Gastroesophageal sphincter (tissue), 4 donors: ENCODE data around the gene CTNNA3. TPM values are rescaled to one million over a fixed set of nuclear protein-coding genes. Genes with fewer than 3 reads are reported as not detected.

Experiments
- ATAC-seq: fragments of 150-250 bp; one replicate; pipeline ENCODE4 v1.9.1; 2016; ENCODE audit warnings: mild to moderate bottlenecking, moderate library complexity
- H3K27ac ChIP-seq, 4 donors: fragments of 200-600 bp; sonication (generic) in 3 of 4; 1 replicate in 3 of 4; 2 replicates in 1 of 4; pipeline ENCODE4 v1.5.1; 2016 to 2019
- H3K27me3 ChIP-seq: fragments of 200-600 bp; sonication (generic); one replicate; pipeline ENCODE4 v1.5.1; 2019
- H3K36me3 ChIP-seq, 2 donors: fragments of 200-600 bp; sonication (generic); one replicate each; pipeline ENCODE4 v1.5.1; 2019; ENCODE audit warnings: control low read depth in 1 of 2
- H3K4me1 ChIP-seq, 3 donors: fragments of 200-600 bp; sonication (generic); 1 replicate in 2 of 3; 2 replicates in 1 of 3; pipeline ENCODE4 v1.5.1; 2016 to 2019; ENCODE audit warnings: control low read depth in 2 of 3
- H3K4me3 ChIP-seq, 2 donors: fragments of 200-600 bp; sonication (generic); one replicate each; pipeline ENCODE4 v1.5.1; 2019; ENCODE audit warnings: mild to moderate bottlenecking in 1 of 2, moderate library complexity in 1 of 2
- H3K9me3 ChIP-seq, 3 donors: fragments of 200-600 bp; sonication (generic); one replicate each; pipeline ENCODE4 v1.5.1; 2017 to 2019; ENCODE audit warnings: control low read depth in 2 of 3
- EP300 ChIP-seq: sonication (generic); formaldehyde crosslinking; IDR thresholded peaks from one replicate; pipeline ENCODE4 v1.6.1; 2017; ENCODE audit warnings: antibody characterized with exemption, mild to moderate bottlenecking
- POLR2A ChIP-seq, 2 donors: fragments of 450-650 bp; IDR thresholded peaks; one replicate each; pipeline ENCODE4 v1.6.1; 2017; ENCODE audit warnings: antibody characterized with exemption in 2 of 2, mild to moderate bottlenecking in 2 of 2, moderate library complexity in 1 of 2
- POLR2AphosphoS5 ChIP-seq: sonication (generic); formaldehyde crosslinking; IDR thresholded peaks from one replicate; pipeline ENCODE4 v1.6.1; 2017; ENCODE audit warnings: antibody characterized with exemption
- WGBS, 2 donors: methylation state at CpG; one replicate each; pipeline ENCODE4 v1.1.5; 2018; ENCODE audit warnings: low coverage in 1 of 2; 5-methylcytosine and 5-hydroxymethylcytosine counted together
- total RNA-seq, 4 donors: library from RNA; depleted of rRNA; stranded (reverse); fragments of >200 nt; gene quantifications; one replicate each; pipeline ENCODE4 v1.1.0, GENCODE V29; 2016
- TF ChIP-seq, protein P1 (sequence below), 4 experiments: fragments of 200-600 bp in 2 of 4; fragments of 450-650 bp in 2 of 4; sonication (generic) in 1 of 4; IDR thresholded peaks; one replicate each; pipeline ENCODE4 v1.5.1; 2017 to 2019; ENCODE audit warnings: antibody characterized with exemption in 4 of 4, mild to moderate bottlenecking in 2 of 4, moderate library complexity in 2 of 4

CTNNA3 gene
- total RNA-seq, 4 donors from 2014 or later: 5.1 to 22.0 (median 13.8) TPM

- 11 to 19% methylated on average over 9 to 16 of the region's 16 CpGs for WGBS, 2 donors
These were observed 769.9 kb downstream of the CTNNA3 start, which contains the start of gene LRRTM3 for GRCh38 chr10:66925896-66926715. Gene LRRTM3 (plus strand): TSS chr10:66926036.

DNA sequence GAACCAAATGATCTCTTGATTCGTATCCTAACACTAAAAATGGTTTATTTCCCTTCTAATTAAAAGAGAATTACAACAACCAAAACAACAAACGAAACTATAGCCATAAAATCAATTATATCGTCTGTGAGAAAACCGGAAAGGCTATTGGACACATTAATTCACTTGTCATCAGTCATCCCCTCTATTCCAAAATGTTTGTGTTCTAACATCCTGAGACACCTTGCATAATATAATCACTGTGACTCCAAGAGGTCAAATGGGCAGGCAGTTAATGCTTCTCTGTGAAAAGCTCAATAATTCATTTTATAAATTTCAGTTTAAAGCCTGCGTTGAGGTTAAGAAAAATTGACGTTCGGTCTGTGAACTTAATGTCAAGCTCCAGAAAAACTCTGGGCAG is 770.6 kb downstream of the CTNNA3 start:
- ATAC-seq: no peak
- TF ChIP-seq POLR2A (IDR thresholded peaks at IDR 0.05) (no peak), EP300 (no peak), POLR2AphosphoS5 (no peak)
- TF ChIP-seq, protein P1, sequence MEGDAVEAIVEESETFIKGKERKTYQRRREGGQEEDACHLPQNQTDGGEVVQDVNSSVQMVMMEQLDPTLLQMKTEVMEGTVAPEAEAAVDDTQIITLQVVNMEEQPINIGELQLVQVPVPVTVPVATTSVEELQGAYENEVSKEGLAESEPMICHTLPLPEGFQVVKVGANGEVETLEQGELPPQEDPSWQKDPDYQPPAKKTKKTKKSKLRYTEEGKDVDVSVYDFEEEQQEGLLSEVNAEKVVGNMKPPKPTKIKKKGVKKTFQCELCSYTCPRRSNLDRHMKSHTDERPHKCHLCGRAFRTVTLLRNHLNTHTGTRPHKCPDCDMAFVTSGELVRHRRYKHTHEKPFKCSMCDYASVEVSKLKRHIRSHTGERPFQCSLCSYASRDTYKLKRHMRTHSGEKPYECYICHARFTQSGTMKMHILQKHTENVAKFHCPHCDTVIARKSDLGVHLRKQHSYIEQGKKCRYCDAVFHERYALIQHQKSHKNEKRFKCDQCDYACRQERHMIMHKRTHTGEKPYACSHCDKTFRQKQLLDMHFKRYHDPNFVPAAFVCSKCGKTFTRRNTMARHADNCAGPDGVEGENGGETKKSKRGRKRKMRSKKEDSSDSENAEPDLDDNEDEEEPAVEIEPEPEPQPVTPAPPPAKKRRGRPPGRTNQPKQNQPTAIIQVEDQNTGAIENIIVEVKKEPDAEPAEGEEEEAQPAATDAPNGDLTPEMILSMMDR (IDR thresholded peaks at IDR 0.05): no peak
- WGBS, 2 donors: 30 to 38% methylated on average over 7 of the region's 7 CpGs
- Histone ChIP-seq H3K27ac (no peak overlapping the region), H3K36me3 (no peaks in the 10 kb centered on the region), H3K9me3 (no peaks in the 10 kb centered on the region), H3K4me1 (peaks cover 0 to 12% (median 9%) of the 10 kb centered on the region in 3 donors), H3K4me3 (no peak overlapping the region), H3K27me3 (peaks cover 34% of the 10 kb centered on the region)

More at GRCh38 chr10:66925896-66926715, 769.9 kb downstream of the CTNNA3 start, which contains the start of gene LRRTM3:
- H3K9me3 ChIP-seq: no peaks in the 10 kb centered on the region
- H3K4me1 ChIP-seq: peaks cover 0 to 12% (median 9%) of the 10 kb centered on the region in 3 donors
- peak within 1 kb of the TSS in 1 of 2 donors; percentile 29 for H3K4me3 ChIP-seq
- peak; percentile 66 for ATAC-seq
- TF ChIP-seq POLR2AphosphoS5 (no peak), EP300 (no peak)
- TF ChIP-seq, protein P1 (IDR thresholded peaks at IDR 0.05): peak; percentile 34 to 66 (median 53)
- peaks cover 42% of the 10 kb centered on the region for H3K27me3 ChIP-seq
- no peaks in the 10 kb centered on the region for H3K36me3 ChIP-seq
- no peak within 1 kb of the TSS for H3K27ac ChIP-seq

GRCh38 chr10:66924674-66925345 is 771.2 kb downstream of the CTNNA3 start:
- TF ChIP-seq, protein P1 (IDR thresholded peaks at IDR 0.05): no peak
- no peak for TF ChIP-seq EP300
- TF ChIP-seq POLR2A (IDR thresholded peaks at IDR 0.05): no peak
- no peak for TF ChIP-seq POLR2AphosphoS5
- Histone ChIP-seq H3K4me3 (no peak overlapping the region), H3K36me3 (no peaks in the 10 kb centered on the region), H3K9me3 (no peaks in the 10 kb centered on the region), H3K27ac (no peak overlapping the region), H3K4me1 (peaks cover 0 to 12% (median 9%) of the 10 kb centered on the region in 3 donors), H3K27me3 (peaks cover 31% of the 10 kb centered on the region)
- ATAC-seq: no peak
- WGBS, 2 donors: 81 to 83% methylated on average over 10 of the region's 10 CpGs

DNA sequence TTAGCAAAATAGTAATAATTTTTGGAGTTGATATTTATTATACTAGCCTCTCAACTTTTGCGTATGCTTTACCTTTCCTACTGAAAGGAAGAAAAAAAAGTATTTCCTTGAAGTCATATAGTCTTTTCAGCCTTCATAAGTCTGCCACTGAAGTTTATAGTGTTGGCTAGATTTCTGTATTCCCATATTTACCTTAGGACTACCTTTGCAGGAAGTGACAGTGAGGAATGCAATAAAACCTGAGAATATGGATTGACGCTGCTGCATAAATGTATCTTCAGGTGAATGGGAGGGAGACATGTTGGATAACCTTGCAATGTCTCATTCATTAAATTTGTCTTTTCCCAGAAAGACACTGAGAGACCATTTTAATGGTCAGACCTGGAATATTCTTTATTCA is 776.7 kb downstream of the CTNNA3 start:
- no peak overlapping the region for H3K4me3 ChIP-seq
- H3K9me3 ChIP-seq: no peaks in the 10 kb centered on the region
- H3K4me1 ChIP-seq: no peaks in the 10 kb centered on the region
- H3K27me3 ChIP-seq: no peaks in the 10 kb centered on the region
- TF ChIP-seq EP300 (no peak), POLR2A (IDR thresholded peaks at IDR 0.05) (no peak), POLR2AphosphoS5 (no peak)
- TF ChIP-seq, protein P1 (IDR thresholded peaks at IDR 0.05): no peak
- ATAC-seq: no peak
- no peak overlapping the region for H3K27ac ChIP-seq
- H3K36me3 ChIP-seq: no peaks in the 10 kb centered on the region
- WGBS, 2 donors: 80 to 91% methylated on average over 2 of the region's 2 CpGs
